ENCODE results near the gene CDC42. TPM values are rescaled to one million over a fixed set of nuclear protein-coding genes. Genes with fewer than 3 reads are reported as not detected.

CDC42 gene
- total and polyA plus RNA-seq, 3 experiments from 2014 or later = 294 to 347 (median 317) TPM

DNA sequence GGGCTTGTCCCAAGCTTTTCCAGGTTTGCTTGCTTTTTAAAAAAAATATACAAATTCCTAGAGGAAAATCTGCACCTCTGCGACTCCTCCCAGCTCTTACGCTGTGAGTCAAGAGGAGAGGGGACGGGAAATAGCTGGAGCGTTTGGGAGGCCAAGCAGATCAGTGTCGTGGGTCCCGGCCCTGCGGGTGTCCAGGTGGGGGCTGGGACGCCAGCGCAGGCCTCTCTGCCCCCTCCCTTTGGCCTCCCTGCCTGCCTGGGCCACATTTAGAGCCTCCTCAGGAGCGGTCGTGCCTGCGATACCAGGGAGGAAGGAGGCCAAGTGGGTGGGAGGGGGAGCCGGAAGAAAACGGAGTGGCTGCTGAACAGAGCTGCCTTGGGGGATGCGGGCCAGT lies 81.4 kb downstream of the CDC42 start:
- H3K4me3 ChIP-seq (ENCODE audit: low read length) = no peak overlapping the region
- Mint-ChIP-seq H3K27me3 (peaks cover 10 to 14% of the 10 kb centered on the region in 2 donors), H3K9me3 (no peaks in the 10 kb centered on the region), H3K4me3 (no peak overlapping the region), H3K36me3 (no peaks in the 10 kb centered on the region), H3K4me1 (peaks cover 0 to 6% (median 3%) of the 10 kb centered on the region in 3 donors), H3K27ac (no peak overlapping the region)
- H3K27me3 ChIP-seq (ENCODE audit: insufficient read depth, low read length, poor library complexity, severe bottlenecking) = peaks cover 4% of the 10 kb centered on the region
- no peaks in the 10 kb centered on the region for H3K9me3 ChIP-seq (ENCODE audit: low read length)
- CTCF ChIA-PET = interaction anchor here (0.8 kb wide), 1 partner anchor 28 kb away, joined by 3 read pairs; no protein-coding TSS in a partner anchor
- H3K27ac ChIP-seq (ENCODE audit: low read depth, low read length) = no peak overlapping the region
- POLR2A ChIA-PET = no interaction called here
- DNase-seq = no peak
- no peaks in the 10 kb centered on the region for H3K36me3 ChIP-seq (ENCODE audit: insufficient read depth, low read length)
- no peaks in the 10 kb centered on the region for H3K4me1 ChIP-seq (ENCODE audit: insufficient read depth, low read length)

DNA sequence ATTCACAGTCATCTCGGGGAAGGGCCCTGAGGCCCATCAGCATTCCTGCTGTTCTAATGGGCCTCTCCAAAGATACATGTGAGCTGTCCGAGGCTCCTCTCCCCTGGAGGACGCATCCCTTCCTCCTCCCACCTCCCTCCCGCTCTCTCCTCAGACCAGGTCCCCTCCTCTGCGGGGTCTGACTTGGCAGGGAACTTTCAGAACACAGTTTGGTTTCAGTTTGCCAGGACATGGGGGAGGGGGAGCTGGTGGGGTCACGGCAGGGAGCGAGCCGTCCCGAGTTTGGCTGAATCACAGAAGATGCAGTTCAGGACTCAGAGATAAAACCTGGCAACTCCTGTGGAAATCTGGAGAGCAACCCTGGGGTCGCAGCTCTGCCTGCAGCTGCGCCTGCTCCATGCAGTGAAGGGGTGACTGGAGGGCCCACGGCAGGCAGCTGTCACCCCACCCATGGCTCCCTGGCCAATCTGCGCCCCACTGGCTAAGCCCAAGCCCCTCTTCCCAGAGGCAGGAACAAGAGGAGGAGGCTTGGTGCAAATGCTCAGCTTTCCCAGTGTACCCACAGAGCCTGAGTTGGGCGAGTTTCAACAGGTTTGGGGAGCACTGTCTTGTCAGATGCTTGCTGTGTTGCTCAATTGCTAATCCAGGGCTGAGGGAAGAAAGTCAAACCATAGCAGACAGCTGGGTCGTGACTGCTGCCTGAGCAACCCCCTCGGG lies 84.7 kb downstream of the CDC42 start:
- Histone ChIP-seq H3K9me3 (ENCODE audit: low read length) (no peaks in the 10 kb centered on the region), H3K27me3 (ENCODE audit: insufficient read depth, low read length, poor library complexity, severe bottlenecking) (peaks cover 21% of the 10 kb centered on the region)

DNA sequence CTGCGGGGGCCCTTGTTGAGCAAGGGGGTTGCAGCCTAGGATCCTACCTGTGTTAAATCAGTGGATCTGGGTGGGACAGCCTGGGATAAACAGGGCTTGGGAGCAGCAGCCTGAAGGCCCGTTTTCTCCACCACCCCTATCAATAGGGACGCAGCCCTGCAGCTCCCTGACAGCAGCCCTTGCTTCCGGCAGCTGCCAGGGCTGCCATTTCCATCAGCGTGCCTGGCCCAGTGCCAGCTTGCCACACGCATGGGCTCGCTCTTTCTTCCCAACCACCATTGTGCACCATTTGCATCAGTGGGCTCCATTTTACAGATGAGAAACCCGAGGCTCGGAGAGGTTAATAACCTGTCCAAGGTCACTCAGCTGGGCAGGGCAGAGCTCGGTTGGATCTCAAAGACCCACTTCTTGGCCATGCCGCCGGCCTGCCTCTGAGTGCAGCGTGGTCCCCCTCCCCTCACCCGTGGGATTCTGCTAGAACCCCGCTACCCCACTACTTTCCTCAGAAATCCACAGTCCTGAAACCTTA lies 86.6 kb downstream of the CDC42 start:
- Mint-ChIP-seq H3K36me3 (no peaks in the 10 kb centered on the region), H3K27ac (no peak overlapping the region), H3K4me3 (no peak overlapping the region), H3K27me3 (peaks cover 32 to 40% of the 10 kb centered on the region in 2 donors), H3K4me1 (peaks cover 6 to 14% (median 12%) of the 10 kb centered on the region in 3 donors), H3K9me3 (no peaks in the 10 kb centered on the region)
- ChIA-PET CTCF (interaction anchor here (0.9 kb wide), 1 partner anchor 29 kb away, joined by 3 read pairs; no protein-coding TSS in a partner anchor), POLR2A (no interaction called here)
- Histone ChIP-seq H3K4me3 (ENCODE audit: low read length) (no peak overlapping the region), H3K4me1 (ENCODE audit: insufficient read depth, low read length) (no peaks in the 10 kb centered on the region), H3K27ac (ENCODE audit: low read depth, low read length) (no peak overlapping the region), H3K27me3 (ENCODE audit: insufficient read depth, low read length, poor library complexity, severe bottlenecking) (peaks cover 30% of the 10 kb centered on the region), H3K9me3 (ENCODE audit: low read length) (no peaks in the 10 kb centered on the region), H3K36me3 (ENCODE audit: insufficient read depth, low read length) (no peaks in the 10 kb centered on the region)
- DNase-seq = no peak

More for the DNA sequence above, 84.7 kb downstream of the CDC42 start:
- CTCF ChIA-PET = no interaction called here
- POLR2A ChIA-PET = no interaction called here
- peaks cover 0 to 8% (median 6%) of the 10 kb centered on the region in 3 donors for H3K4me1 Mint-ChIP-seq
- no peaks in the 10 kb centered on the region for H3K9me3 Mint-ChIP-seq
- no peaks in the 10 kb centered on the region for H3K36me3 ChIP-seq (ENCODE audit: insufficient read depth, low read length)
- H3K27me3 Mint-ChIP-seq = peaks cover 26 to 34% of the 10 kb centered on the region in 2 donors
- no peaks in the 10 kb centered on the region for H3K4me1 ChIP-seq (ENCODE audit: insufficient read depth, low read length)
- no peak overlapping the region for H3K4me3 Mint-ChIP-seq
- H3K4me3 ChIP-seq (ENCODE audit: low read length) = no peak overlapping the region
- no peaks in the 10 kb centered on the region for H3K36me3 Mint-ChIP-seq
- no peak overlapping the region for H3K27ac ChIP-seq (ENCODE audit: low read depth, low read length)
- H3K27ac Mint-ChIP-seq = no peak overlapping the region
- DNase-seq = no peak

DNA sequence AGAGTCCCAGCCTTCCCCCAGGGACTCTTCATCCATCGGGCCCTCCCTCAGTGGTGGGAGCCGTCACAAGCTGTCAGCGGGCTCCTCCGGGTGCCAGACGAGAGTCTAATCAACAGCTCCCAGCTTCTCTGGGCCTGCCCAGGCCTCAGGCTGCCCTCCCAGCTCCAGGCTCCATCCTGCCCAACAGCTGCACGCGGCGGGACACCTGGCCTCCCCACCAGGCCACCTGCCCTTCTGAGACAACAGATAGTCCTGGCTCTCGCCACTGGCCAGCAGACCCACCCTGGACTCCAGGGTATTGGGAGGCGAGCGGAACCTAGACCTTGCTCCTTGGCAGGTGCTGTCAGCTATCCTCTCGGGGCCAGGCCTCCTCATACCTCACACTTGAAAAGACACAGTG lies 87.3 kb downstream of the CDC42 start:
- no peaks in the 10 kb centered on the region for H3K4me1 ChIP-seq (ENCODE audit: insufficient read depth, low read length)
- no peaks in the 10 kb centered on the region for H3K9me3 ChIP-seq (ENCODE audit: low read length)
- Mint-ChIP-seq H3K27me3 (peaks cover 36 to 43% of the 10 kb centered on the region in 2 donors), H3K9me3 (no peaks in the 10 kb centered on the region), H3K4me3 (no peak overlapping the region), H3K4me1 (peaks cover 8 to 19% (median 15%) of the 10 kb centered on the region in 3 donors), H3K36me3 (no peaks in the 10 kb centered on the region), H3K27ac (no peak overlapping the region)
- no peak overlapping the region for H3K4me3 ChIP-seq (ENCODE audit: low read length)
- no peaks in the 10 kb centered on the region for H3K36me3 ChIP-seq (ENCODE audit: insufficient read depth, low read length)
- POLR2A ChIA-PET = no interaction called here
- CTCF ChIA-PET = interaction anchor here (0.9 to 1.9 kb wide), 3 partner anchors 8 to 34 kb away, joined by 3 to 6 read pairs (median 4); no protein-coding TSS in a partner anchor
- H3K27ac ChIP-seq (ENCODE audit: low read depth, low read length) = no peak overlapping the region
- no peak for DNase-seq
- peaks cover 36% of the 10 kb centered on the region for H3K27me3 ChIP-seq (ENCODE audit: insufficient read depth, low read length, poor library complexity, severe bottlenecking)

Other genes starting within 250 kb of the CDC42 start
- gene LDLRAD2, start 240.4 kb upstream of the CDC42 start, total RNA-seq = not detected
- gene LDLRAD2, start 240.4 kb upstream of the CDC42 start, polyA plus RNA-seq = not detected
- gene HSPG2, start 115.4 kb upstream of the CDC42 start, total RNA-seq = under 1 TPM; 0.24 to 0.72 TPM
- gene HSPG2, start 115.4 kb upstream of the CDC42 start, polyA plus RNA-seq = not detected
- not detected for gene CELA3B, start 75.7 kb upstream of the CDC42 start, total RNA-seq
- gene CELA3B, start 75.7 kb upstream of the CDC42 start, polyA plus RNA-seq = not detected
- not detected for gene CELA3A, start 51.1 kb upstream of the CDC42 start, total RNA-seq
- gene CELA3A, start 51.1 kb upstream of the CDC42 start, polyA plus RNA-seq = not detected
- gene WNT4, start 90.4 kb downstream of the CDC42 start, total RNA-seq = not detected
- 0.08 TPM for gene WNT4, start 90.4 kb downstream of the CDC42 start, polyA plus RNA-seq